HCT116 (cell line): ENCODE measurements around the gene MTO1. TPM values are rescaled to one million over a fixed set of nuclear protein-coding genes. Genes with fewer than 3 reads are reported as not detected.

ENCODE experiments used
- ATAC-seq: fragments of 200-7000 bp; cut with Tn5 transposase; 2 replicates; pipeline ENCODE4 v1.9.1; 2020; ENCODE audit warnings: mild to moderate bottlenecking, moderate library complexity
- BruUV-seq: library from RNA; stranded (reverse); fragments of 400-500 nt; replicated peaks from 2 replicates; lab custom pipeline; 2021; lab: Mats Ljungman, UMichigan
- CTCF ChIA-PET: fragments of 300-600 bp; sonication (Branson Sonifier 250); formaldehyde crosslinking; loops from one replicate; lab custom pipeline; 2021; ENCODE audit warnings: antibody characterized with exemption; lab: Charles Lee
- POLR2A ChIA-PET: fragments of 300-600, 350-600 bp; sonication (Branson Sonifier 250); formaldehyde crosslinking; loops from one replicate; lab custom pipeline; 2021; ENCODE audit warnings: antibody characterized with exemption; lab: Charles Lee
- RAD21 ChIA-PET, 2 experiments: fragments of 300-600 bp; sonication (Branson Sonifier 250); formaldehyde crosslinking; loops; one replicate each; lab custom pipeline; 2023; ENCODE audit warnings: low total read pairs in 2 of 2; ENCODE audit not compliant: uncharacterized antibody in 2 of 2, unreplicated experiment in 2 of 2, low non-redundant PET in 1 of 2; lab: Charles Lee
- DNase-seq: peaks from one replicate; pipeline ENCODE4 v3.0.0-alpha.2; 2010; ENCODE audit warnings: low read depth, low spot score
- H2AFZ ChIP-seq: fragments of 200-600 bp; shearing (Covaris generic), sonication (generic); 2 replicates; pipeline ENCODE4 v1.6.1; 2017; ENCODE audit warnings: low read depth, mixed run types, mixed read lengths, antibody characterized with exemption, low read length; ENCODE audit not compliant: poor library complexity, severe bottlenecking
- H3K27ac ChIP-seq: 2 replicates; pipeline ENCODE4 v1.5.1; 2012; ENCODE audit warnings: low read depth, low read length
- H3K27me3 ChIP-seq: fragments of 200-600 bp; sonication (generic); 2 replicates; pipeline ENCODE4 v1.6.1; 2016; ENCODE audit warnings: mixed run types, low read length, mixed read lengths; ENCODE audit not compliant: insufficient read depth
- H3K36me3 ChIP-seq, 2 experiments: fragments of 200-500 bp in 1 of 2; fragments of 200-600 bp in 1 of 2; sonication (Bioruptor generic) in 1 of 2; sonication (generic) in 1 of 2; 2 replicates each; pipeline versions ENCODE4 v1.5.1 to v1.6.1; 2014 to 2016; ENCODE audit warnings: low read length in 2 of 2, inconsistent platforms in 1 of 2, mixed read lengths in 1 of 2, mixed run types in 1 of 2; ENCODE audit not compliant: insufficient read depth in 2 of 2, control insufficient read depth in 1 of 2
- H3K4me1 ChIP-seq, 2 experiments: fragments of 200-600 bp in 1 of 2; sonication (generic) in 1 of 2; 2 replicates each; pipeline versions ENCODE4 v1.5.1 to v1.6.1; 2012 to 2017; ENCODE audit warnings: low read length in 2 of 2, inconsistent platforms in 1 of 2, mild to moderate bottlenecking in 1 of 2, mixed read lengths in 1 of 2, mixed run types in 1 of 2, moderate library complexity in 1 of 2; ENCODE audit not compliant: insufficient read depth in 2 of 2, control insufficient read depth in 1 of 2
- H3K4me2 ChIP-seq: fragments of 200-600 bp; sonication (generic); 2 replicates; pipeline ENCODE4 v1.6.1; 2017; ENCODE audit warnings: mixed run types, low read length, mixed read lengths
- H3K4me3 ChIP-seq, 2 experiments: fragments of 200-600 bp in 1 of 2; sonication (generic) in 1 of 2; replicated peaks in 1 of 2; 2 replicates each; pipeline ENCODE4 v1.5.1; 2011 to 2016; ENCODE audit warnings: low read length in 2 of 2, control low read depth in 1 of 2, low read depth in 1 of 2, mild to moderate bottlenecking in 1 of 2, mixed read lengths in 1 of 2, mixed run types in 1 of 2
- H3K79me2 ChIP-seq: fragments of 200-600 bp; sonication (generic); 2 replicates; pipeline ENCODE4 v1.6.1; 2017; ENCODE audit warnings: mild to moderate bottlenecking, mixed run types, low read length, moderate library complexity, mixed read lengths; ENCODE audit not compliant: insufficient read depth
- H3K9ac ChIP-seq: fragments of 200-600 bp; sonication (generic); 2 replicates; pipeline ENCODE4 v1.6.1; 2016; ENCODE audit warnings: low read length, mixed read lengths
- H3K9me2 ChIP-seq: fragments of 200-600 bp; sonication (generic), shearing (Covaris generic); 2 replicates; pipeline ENCODE4 v1.6.1; 2017; ENCODE audit warnings: mixed run types, mild to moderate bottlenecking, moderate library complexity; ENCODE audit not compliant: insufficient read depth
- H3K9me3 ChIP-seq, 2 experiments: fragments of 200-500 bp in 1 of 2; fragments of 200-600 bp in 1 of 2; sonication (Bioruptor generic) in 1 of 2; sonication (generic) in 1 of 2; 2 replicates each; pipeline ENCODE4 v1.6.1; 2014 to 2017; ENCODE audit warnings: low read length in 2 of 2, mixed read lengths in 2 of 2, inconsistent platforms in 1 of 2, low read depth in 1 of 2, mild to moderate bottlenecking in 1 of 2, mixed run types in 1 of 2, moderate library complexity in 1 of 2; ENCODE audit not compliant: control insufficient read depth in 1 of 2, insufficient read depth in 1 of 2
- H4K20me1 ChIP-seq: fragments of 200-600 bp; sonication (generic), shearing (Covaris generic); 2 replicates; pipeline ENCODE4 v1.6.1; 2017; ENCODE audit warnings: mixed run types, mild to moderate bottlenecking, moderate library complexity; ENCODE audit not compliant: insufficient read depth
- CEBPB ChIP-seq: IDR thresholded peaks from 2 replicates; pipeline ENCODE4 v1.6.1; 2012; ENCODE audit warnings: low read depth
- EZH2 ChIP-seq: fragments of 200-600 bp; sonication (generic); IDR thresholded peaks from 2 replicates; pipeline ENCODE4 v1.6.1; 2017; ENCODE audit warnings: antibody characterized with exemption, mixed run types
- MAX ChIP-seq: IDR thresholded peaks from 2 replicates; pipeline ENCODE4 v1.6.1; 2012
- POLR2A ChIP-seq: IDR thresholded peaks from 2 replicates; pipeline ENCODE4 v1.7.0; 2011; ENCODE audit warnings: borderline replicate concordance; ENCODE audit not compliant: insufficient read depth, insufficient read length; ENCODE audit errors: extremely low read depth
- SIN3A ChIP-seq: IDR thresholded peaks from 2 replicates; pipeline ENCODE4 v1.6.1; 2012; ENCODE audit warnings: low read depth
- SRF ChIP-seq: IDR thresholded peaks from 2 replicates; pipeline ENCODE4 v1.6.1; 2012; ENCODE audit warnings: low read depth
- YY1 ChIP-seq: IDR thresholded peaks from 2 replicates; pipeline ENCODE4 v1.6.1; 2011; ENCODE audit warnings: low read length, low read depth, moderate library complexity, mild to moderate bottlenecking; ENCODE audit not compliant: insufficient replicate concordance; ENCODE audit errors: extremely low read depth
- ZFX ChIP-seq: fragments of 450-650 bp; IDR thresholded peaks from 2 replicates; pipeline ENCODE4 v1.6.1; 2017
- ZNF274 ChIP-seq: fragments of 200-500 bp; sonication (Bioruptor generic); IDR thresholded peaks from 2 replicates; pipeline ENCODE4 v1.6.1; 2014; ENCODE audit warnings: mild to moderate bottlenecking, low read depth, low read length, inconsistent platforms
- intact Hi-C: fragments of 100-400 bp; cut with micrococcal nuclease; formaldehyde crosslinking; loops from 2 replicates; pipeline ENCODE4 v1.10.0; 2022
- total RNA-seq: library from RNA; stranded (reverse); gene quantifications from one replicate; pipeline ENCODE4 v1.2.1, GENCODE V29; 2021; ENCODE audit not compliant: unreplicated experiment
- TF ChIP-seq, protein P1 (sequence below): IDR thresholded peaks from 2 replicates; pipeline ENCODE4 v1.6.1; 2012; ENCODE audit warnings: low read depth
- TF ChIP-seq, protein P2 (sequence below): IDR thresholded peaks from 2 replicates; pipeline ENCODE4 v1.6.1; 2011; ENCODE audit warnings: mild to moderate bottlenecking, low read length, moderate library complexity; ENCODE audit not compliant: insufficient replicate concordance; ENCODE audit errors: extremely low read depth

The MTO1 gene
- total RNA-seq, 1 experiment from 2014 or later: 40.1 TPM

- H4K20me1 ChIP-seq: no peaks in the 10 kb centered on the region
- no peak overlapping the region for H3K9ac ChIP-seq
- no peaks in the 10 kb centered on the region for H3K9me2 ChIP-seq
- intact Hi-C loops: no loop called here
- BruUV-seq: no TSS peak
- ChIA-PET POLR2A (interaction anchor here (1.1 to 1.6 kb wide), 2 partner anchors 8 to 16 kb away, joined by 3 to 6 read pairs; partner anchors contain the start of gene EEF1A1), RAD21 (no interaction called here), CTCF (no interaction called here)
- DNase-seq: no peak
- no peak overlapping the region for H2AFZ ChIP-seq
- H3K27me3 ChIP-seq: no peaks in the 10 kb centered on the region
- H3K9me3 ChIP-seq: no peaks in the 10 kb centered on the region
- no peak overlapping the region for H3K4me2 ChIP-seq
- no peaks in the 10 kb centered on the region for H3K36me3 ChIP-seq
- H3K79me2 ChIP-seq: no peaks in the 10 kb centered on the region
- peaks cover 8 to 11% of the 10 kb centered on the region in 2 experiments; a peak in 3 of 4 replicates for H3K4me1 ChIP-seq
- no peak overlapping the region for H3K27ac ChIP-seq
- TF ChIP-seq YY1: no peak
- no peak for TF ChIP-seq CEBPB
- no peak for TF ChIP-seq EZH2
- no peak for TF ChIP-seq ZFX
- H3K4me3 ChIP-seq: no peak overlapping the region
- no peak for ATAC-seq
Observed at GRCh38 chr6:73528897-73529296, 67.4 kb downstream of the MTO1 start.

DNA sequence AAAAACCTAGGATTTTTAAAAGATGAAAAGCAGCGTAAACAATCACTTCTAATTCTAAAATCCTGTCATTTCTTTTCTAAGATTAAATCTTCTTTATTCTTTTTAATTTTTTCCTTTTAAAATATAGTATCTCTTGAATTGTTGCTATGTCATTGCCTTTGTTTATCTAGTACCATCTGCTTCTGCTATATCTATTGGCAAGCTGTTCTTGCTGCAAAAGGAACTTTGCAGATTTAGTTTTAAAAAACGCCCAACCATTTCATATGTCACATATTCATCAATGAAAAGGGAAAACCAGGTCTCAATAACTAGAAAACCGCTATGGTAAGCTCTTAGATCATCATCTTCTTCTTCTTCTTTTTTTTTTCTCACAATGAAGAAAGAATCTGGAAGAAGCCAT, 70.8 kb downstream of the MTO1 start:
- Histone ChIP-seq H3K36me3 (no peaks in the 10 kb centered on the region), H3K9me2 (no peaks in the 10 kb centered on the region), H2AFZ (no peak overlapping the region), H3K79me2 (no peaks in the 10 kb centered on the region), H3K4me2 (no peak overlapping the region), H3K9me3 (no peaks in the 10 kb centered on the region), H3K4me1 (no peaks in the 10 kb centered on the region), H3K27me3 (no peaks in the 10 kb centered on the region), H3K9ac (no peak overlapping the region), H3K27ac (no peak overlapping the region), H4K20me1 (no peaks in the 10 kb centered on the region), H3K4me3 (no peak overlapping the region)
- ChIA-PET CTCF (no interaction called here), POLR2A (interaction anchor here (2.0 kb wide), 1 partner anchor 9 kb away, joined by 7 read pairs; no protein-coding TSS in a partner anchor), RAD21 (no interaction called here)
- BruUV-seq: no TSS peak
- intact Hi-C loops: no loop called here
- DNase-seq (no peak), ATAC-seq (no peak)
- no peak for TF ChIP-seq ZNF274
- TF ChIP-seq MAX: no peak
- TF ChIP-seq SIN3A: no peak
- TF ChIP-seq, protein P1, sequence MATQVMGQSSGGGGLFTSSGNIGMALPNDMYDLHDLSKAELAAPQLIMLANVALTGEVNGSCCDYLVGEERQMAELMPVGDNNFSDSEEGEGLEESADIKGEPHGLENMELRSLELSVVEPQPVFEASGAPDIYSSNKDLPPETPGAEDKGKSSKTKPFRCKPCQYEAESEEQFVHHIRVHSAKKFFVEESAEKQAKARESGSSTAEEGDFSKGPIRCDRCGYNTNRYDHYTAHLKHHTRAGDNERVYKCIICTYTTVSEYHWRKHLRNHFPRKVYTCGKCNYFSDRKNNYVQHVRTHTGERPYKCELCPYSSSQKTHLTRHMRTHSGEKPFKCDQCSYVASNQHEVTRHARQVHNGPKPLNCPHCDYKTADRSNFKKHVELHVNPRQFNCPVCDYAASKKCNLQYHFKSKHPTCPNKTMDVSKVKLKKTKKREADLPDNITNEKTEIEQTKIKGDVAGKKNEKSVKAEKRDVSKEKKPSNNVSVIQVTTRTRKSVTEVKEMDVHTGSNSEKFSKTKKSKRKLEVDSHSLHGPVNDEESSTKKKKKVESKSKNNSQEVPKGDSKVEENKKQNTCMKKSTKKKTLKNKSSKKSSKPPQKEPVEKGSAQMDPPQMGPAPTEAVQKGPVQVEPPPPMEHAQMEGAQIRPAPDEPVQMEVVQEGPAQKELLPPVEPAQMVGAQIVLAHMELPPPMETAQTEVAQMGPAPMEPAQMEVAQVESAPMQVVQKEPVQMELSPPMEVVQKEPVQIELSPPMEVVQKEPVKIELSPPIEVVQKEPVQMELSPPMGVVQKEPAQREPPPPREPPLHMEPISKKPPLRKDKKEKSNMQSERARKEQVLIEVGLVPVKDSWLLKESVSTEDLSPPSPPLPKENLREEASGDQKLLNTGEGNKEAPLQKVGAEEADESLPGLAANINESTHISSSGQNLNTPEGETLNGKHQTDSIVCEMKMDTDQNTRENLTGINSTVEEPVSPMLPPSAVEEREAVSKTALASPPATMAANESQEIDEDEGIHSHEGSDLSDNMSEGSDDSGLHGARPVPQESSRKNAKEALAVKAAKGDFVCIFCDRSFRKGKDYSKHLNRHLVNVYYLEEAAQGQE: no peak
- TF ChIP-seq, protein P2, sequence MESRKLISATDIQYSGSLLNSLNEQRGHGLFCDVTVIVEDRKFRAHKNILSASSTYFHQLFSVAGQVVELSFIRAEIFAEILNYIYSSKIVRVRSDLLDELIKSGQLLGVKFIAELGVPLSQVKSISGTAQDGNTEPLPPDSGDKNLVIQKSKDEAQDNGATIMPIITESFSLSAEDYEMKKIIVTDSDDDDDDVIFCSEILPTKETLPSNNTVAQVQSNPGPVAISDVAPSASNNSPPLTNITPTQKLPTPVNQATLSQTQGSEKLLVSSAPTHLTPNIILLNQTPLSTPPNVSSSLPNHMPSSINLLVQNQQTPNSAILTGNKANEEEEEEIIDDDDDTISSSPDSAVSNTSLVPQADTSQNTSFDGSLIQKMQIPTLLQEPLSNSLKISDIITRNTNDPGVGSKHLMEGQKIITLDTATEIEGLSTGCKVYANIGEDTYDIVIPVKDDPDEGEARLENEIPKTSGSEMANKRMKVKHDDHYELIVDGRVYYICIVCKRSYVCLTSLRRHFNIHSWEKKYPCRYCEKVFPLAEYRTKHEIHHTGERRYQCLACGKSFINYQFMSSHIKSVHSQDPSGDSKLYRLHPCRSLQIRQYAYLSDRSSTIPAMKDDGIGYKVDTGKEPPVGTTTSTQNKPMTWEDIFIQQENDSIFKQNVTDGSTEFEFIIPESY: no peak
- no peak for TF ChIP-seq SRF
- TF ChIP-seq POLR2A: no peak
